ENCODE data around the gene ANKRD37. TPM values are rescaled to one million over a fixed set of nuclear protein-coding genes. Genes with fewer than 3 reads are reported as not detected.

ANKRD37 gene
- total and polyA plus RNA-seq, 12 donors: 7.6 to 28.6 (median 13.7) TPM

GRCh38 chr4:185352741-185353140 is 43.9 kb upstream of the ANKRD37 start:
- peaks cover 0 to 87% (median 12%) of the 10 kb centered on the region in 9 donors for H3K36me3 ChIP-seq
- no peak for ATAC-seq

GRCh38 chr4:185357211-185357610 is 39.4 kb upstream of the ANKRD37 start:
- no peak for DNase-seq
- Histone ChIP-seq H3K4me1 (no peaks in the 10 kb centered on the region), H3K4me3 (no peak overlapping the region), H3K36me3 (peaks cover 0 to 84% (median 7%) of the 10 kb centered on the region in 9 donors), H3K27ac (no peak overlapping the region), H3K27me3 (no peaks in the 10 kb centered on the region), H3K9me3 (no peaks in the 10 kb centered on the region)
- TF ChIP-seq CTCF (IDR thresholded peaks at IDR 0.05): no peak
- ATAC-seq: no peak
- 91 to 92% methylated on average over 5 of the region's 5 CpGs for WGBS, 2 donors
- intact Hi-C loops (cut with DNase I): no loop called here

More at GRCh38 chr4:185352741-185353140, 43.9 kb upstream of the ANKRD37 start:
- intact Hi-C loops (cut with DNase I): no loop called here
- no peak overlapping the region for H3K27ac ChIP-seq
- no peak for DNase-seq
- H3K27me3 ChIP-seq: no peaks in the 10 kb centered on the region
- no peaks in the 10 kb centered on the region for H3K4me1 ChIP-seq
- 97 to 98% methylated on average over 2 of the region's 2 CpGs for WGBS, 2 donors
- no peaks in the 10 kb centered on the region for H3K9me3 ChIP-seq
- no peak for TF ChIP-seq CTCF (IDR thresholded peaks at IDR 0.05)
- no peak overlapping the region for H3K4me3 ChIP-seq

GRCh38 chr4:185357733-185358440 is 38.8 kb upstream of the ANKRD37 start:
- intact Hi-C loops (cut with DNase I): no loop called here
- TF ChIP-seq CTCF (IDR thresholded peaks at IDR 0.05): no peak
- Histone ChIP-seq H3K4me3 (no peak overlapping the region), H3K27ac (no peak overlapping the region), H3K27me3 (no peaks in the 10 kb centered on the region), H3K36me3 (peaks cover 0 to 84% (median 7%) of the 10 kb centered on the region in 9 donors), H3K9me3 (no peaks in the 10 kb centered on the region), H3K4me1 (no peaks in the 10 kb centered on the region)
- ATAC-seq (no peak), DNase-seq (no peak)
- 76 to 80% methylated on average over 7 of the region's 7 CpGs for WGBS, 2 donors

- intact Hi-C loops (cut with DNase I): no loop called here
- H3K36me3 ChIP-seq: peaks cover 0 to 81% (median 7%) of the 10 kb centered on the region in 9 donors
- WGBS, 2 donors: 86 to 88% methylated on average over 4 of the region's 4 CpGs
- DNase-seq (no peak), ATAC-seq (no peak)
- no peak overlapping the region for H3K27ac ChIP-seq
- no peak overlapping the region for H3K4me3 ChIP-seq
- H3K9me3 ChIP-seq: no peaks in the 10 kb centered on the region
- H3K4me1 ChIP-seq: no peaks in the 10 kb centered on the region
- no peak for TF ChIP-seq CTCF (IDR thresholded peaks at IDR 0.05)
- H3K27me3 ChIP-seq: no peaks in the 10 kb centered on the region
These were observed 38.1 kb upstream of the ANKRD37 start for GRCh38 chr4:185358514-185358913.

Measured in heart right ventricle (tissue), 16 donors.